Measurements from ENCODE around the gene NFAM1.

DNA sequence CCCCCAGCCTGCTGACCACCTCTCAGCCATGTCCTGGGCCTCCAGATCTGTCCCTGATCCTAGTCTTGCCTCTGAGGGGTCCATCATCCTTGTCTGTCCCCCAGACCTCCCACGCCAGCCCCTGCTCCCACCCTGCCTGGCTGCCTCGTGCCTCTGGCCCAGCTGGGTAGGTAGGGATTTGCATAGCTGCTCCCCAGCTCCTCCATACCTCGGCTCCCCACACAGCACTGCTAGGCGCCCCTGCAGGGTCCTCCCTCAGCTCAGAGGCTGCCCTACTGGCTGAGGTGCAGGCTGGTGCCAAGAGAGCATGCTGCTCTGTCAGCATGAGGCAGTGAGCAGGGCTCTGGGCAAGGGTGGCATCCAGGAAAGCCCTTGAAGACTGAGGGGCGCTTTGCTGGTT is 47.7 kb downstream of the NFAM1 start:
- TF ChIP-seq, protein P1, sequence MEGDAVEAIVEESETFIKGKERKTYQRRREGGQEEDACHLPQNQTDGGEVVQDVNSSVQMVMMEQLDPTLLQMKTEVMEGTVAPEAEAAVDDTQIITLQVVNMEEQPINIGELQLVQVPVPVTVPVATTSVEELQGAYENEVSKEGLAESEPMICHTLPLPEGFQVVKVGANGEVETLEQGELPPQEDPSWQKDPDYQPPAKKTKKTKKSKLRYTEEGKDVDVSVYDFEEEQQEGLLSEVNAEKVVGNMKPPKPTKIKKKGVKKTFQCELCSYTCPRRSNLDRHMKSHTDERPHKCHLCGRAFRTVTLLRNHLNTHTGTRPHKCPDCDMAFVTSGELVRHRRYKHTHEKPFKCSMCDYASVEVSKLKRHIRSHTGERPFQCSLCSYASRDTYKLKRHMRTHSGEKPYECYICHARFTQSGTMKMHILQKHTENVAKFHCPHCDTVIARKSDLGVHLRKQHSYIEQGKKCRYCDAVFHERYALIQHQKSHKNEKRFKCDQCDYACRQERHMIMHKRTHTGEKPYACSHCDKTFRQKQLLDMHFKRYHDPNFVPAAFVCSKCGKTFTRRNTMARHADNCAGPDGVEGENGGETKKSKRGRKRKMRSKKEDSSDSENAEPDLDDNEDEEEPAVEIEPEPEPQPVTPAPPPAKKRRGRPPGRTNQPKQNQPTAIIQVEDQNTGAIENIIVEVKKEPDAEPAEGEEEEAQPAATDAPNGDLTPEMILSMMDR (IDR thresholded peaks at IDR 0.05; ENCODE audit: extremely low read depth in 1 of 2, insufficient read depth in 1 of 2, low read depth in 1 of 2, low read length in 2 of 2) = no peak
- no peak for TF ChIP-seq POLR2A (IDR thresholded peaks at IDR 0.05; ENCODE audit: low read depth, low read length)
- TF ChIP-seq POLR2AphosphoS5 (IDR thresholded peaks at IDR 0.05; ENCODE audit: insufficient read depth, low read depth, low read length) = no peak
- TF ChIP-seq MYC (IDR thresholded peaks at IDR 0.05; ENCODE audit: low read depth, low read length) = no peak
- no peak for TF ChIP-seq EZH2 (IDR thresholded peaks at IDR 0.05; ENCODE audit: borderline replicate concordance, low read depth, low read length, severe bottlenecking)
- TF ChIP-seq MAX (IDR thresholded peaks at IDR 0.05; ENCODE audit: insufficient read depth, insufficient read length) = no peak
- no peak for TF ChIP-seq GATA2 (IDR thresholded peaks at IDR 0.05; ENCODE audit: insufficient read depth, insufficient read length, low read depth, low read length)

Data from endothelial cell of umbilical vein (primary cell).